Hindlimb muscle (tissue), 1 donor: ENCODE data around the gene SLC1A4. TPM values are rescaled to one million over a fixed set of nuclear protein-coding genes. Genes with fewer than 3 reads are reported as not detected.
"Not testable (repeated sequence)": the region's sequence is repeated elsewhere in the genome, so short reads cannot be mapped to it uniquely, and the experiment has no call there.

Source experiments
- DNase-seq: peaks from one replicate; pipeline ENCODE4 v3.0.0-alpha.2; 2013
- polyA plus RNA-seq: library from polyadenylated mRNA; unstranded; fragments of 120-200 nt; gene quantifications from one replicate; pipeline ENCODE4 v1.2.1, GENCODE V29; 2013; ENCODE audit not compliant: insufficient read length

SLC1A4 gene
- polyA plus RNA-seq, 1 donor, result 10.4 TPM

- DNase-seq, result no peak
Measured at GRCh38 chr2:65027616-65028244, 38.5 kb downstream of the SLC1A4 start.

GRCh38 chr2:65030476-65031332, 41.5 kb downstream of the SLC1A4 start:
- DNase-seq, result no peak

- no peak for DNase-seq
Measured at GRCh38 chr2:65031341-65032018, 42.3 kb downstream of the SLC1A4 start.

- DNase-seq, result no peak
Measured at GRCh38 chr2:65032019-65032975, 43.1 kb downstream of the SLC1A4 start.

- no peak for DNase-seq
Measured at GRCh38 chr2:65033178-65033577, 44.0 kb downstream of the SLC1A4 start.

GRCh38 chr2:65033667-65034066, 44.5 kb downstream of the SLC1A4 start:
- not testable (repeated sequence) for DNase-seq

GRCh38 chr2:65035351-65035943, 46.2 kb downstream of the SLC1A4 start:
- no peak for DNase-seq

- DNase-seq, result no peak
Measured at GRCh38 chr2:65037178-65037577, 48.0 kb downstream of the SLC1A4 start.

GRCh38 chr2:65039640-65040039, 50.4 kb downstream of the SLC1A4 start:
- no peak for DNase-seq

- DNase-seq, result peak; percentile 82
Measured at GRCh38 chr2:65040400-65041261, 51.4 kb downstream of the SLC1A4 start.

GRCh38 chr2:65043001-65043400, 53.8 kb downstream of the SLC1A4 start:
- DNase-seq, result no peak

- DNase-seq, result no peak
Measured at GRCh38 chr2:65044097-65044735, 55.0 kb downstream of the SLC1A4 start.

GRCh38 chr2:65045651-65046050, 56.5 kb downstream of the SLC1A4 start:
- no peak for DNase-seq

- no peak for DNase-seq
Measured at GRCh38 chr2:65046633-65047407, 57.6 kb downstream of the SLC1A4 start.

- DNase-seq, result no peak
Measured at GRCh38 chr2:65049010-65049639, 59.9 kb downstream of the SLC1A4 start.

- no peak for DNase-seq
Measured at GRCh38 chr2:65050931-65051330, 61.7 kb downstream of the SLC1A4 start.

GRCh38 chr2:65053199-65053598, 64.0 kb downstream of the SLC1A4 start:
- no peak for DNase-seq

GRCh38 chr2:65054749-65055421, 65.7 kb downstream of the SLC1A4 start:
- DNase-seq, result no peak
